Brain microvascular endothelial cell (primary cell): Measurements from ENCODE around the gene OTUD6A.

Source experiments
- DNase-seq: peaks from one replicate; pipeline ENCODE4 v3.0.0-alpha.2; 2020
- H3K27ac ChIP-seq: fragments of 250-450 bp; sonication (Bioruptor Pico); 2 replicates; pipeline ENCODE4 v1.5.1; 2020; ENCODE audit warnings: mild to moderate bottlenecking, moderate library complexity
- H3K27me3 ChIP-seq: fragments of 250-450 bp; sonication (Bioruptor Pico); replicated peaks from 2 replicates; pipeline ENCODE4 v1.5.1; 2020; ENCODE audit warnings: mild to moderate bottlenecking
- H3K36me3 ChIP-seq: fragments of 250-450 bp; sonication (Bioruptor Pico); replicated peaks from 2 replicates; pipeline ENCODE4 v1.5.1; 2020; ENCODE audit warnings: mild to moderate bottlenecking
- H3K4me3 ChIP-seq: 2 replicates; pipeline ENCODE4 v1.5.1; 2011; ENCODE audit warnings: low read depth, mild to moderate bottlenecking, control low read depth, low read length, moderate library complexity
- in situ Hi-C: cut with HindIII; loops from 2 replicates; pipeline ENCODE4 v1.10.0; 2017; ENCODE audit warnings: low sequenced_read_pairs, low pct_ligation_motif_present
- TF ChIP-seq, protein P1 (sequence below): IDR thresholded peaks from 2 replicates; pipeline ENCODE4 v1.5.1; 2011; ENCODE audit warnings: low read depth, mild to moderate bottlenecking, moderate library complexity, low read length, control low read depth, inconsistent platforms; ENCODE audit errors: missing control alignments

Gene OTUD6A, protein sequence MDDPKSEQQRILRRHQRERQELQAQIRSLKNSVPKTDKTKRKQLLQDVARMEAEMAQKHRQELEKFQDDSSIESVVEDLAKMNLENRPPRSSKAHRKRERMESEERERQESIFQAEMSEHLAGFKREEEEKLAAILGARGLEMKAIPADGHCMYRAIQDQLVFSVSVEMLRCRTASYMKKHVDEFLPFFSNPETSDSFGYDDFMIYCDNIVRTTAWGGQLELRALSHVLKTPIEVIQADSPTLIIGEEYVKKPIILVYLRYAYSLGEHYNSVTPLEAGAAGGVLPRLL

DNA sequence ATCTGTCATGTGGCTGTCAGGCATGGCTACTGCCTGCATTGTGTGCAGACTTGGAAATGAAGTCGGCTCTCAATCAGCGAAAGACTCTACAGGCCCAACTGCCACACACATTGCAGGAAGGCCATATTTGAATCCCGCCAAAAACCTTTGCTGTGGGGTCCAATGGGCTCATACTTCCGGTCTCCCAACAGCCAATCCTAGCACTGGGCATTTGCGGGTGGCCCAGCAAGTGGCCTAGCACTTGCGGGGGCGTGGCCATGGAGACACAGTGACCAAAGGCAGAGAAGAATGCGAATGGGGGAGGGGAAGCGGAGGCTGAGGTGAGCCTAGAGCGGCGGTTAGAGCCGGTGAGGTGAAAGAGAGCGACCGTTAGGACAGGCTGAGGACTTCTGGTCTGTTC, at the start of gene OTUD6A:
Gene OTUD6A (plus strand): TSS at position 382 of the 400 bp plus-strand sequence. CDS start 68 bp downstream, outside the sequence.
- Histone ChIP-seq H3K4me3 (no peak within 1 kb of the TSS), H3K27ac (no peak within 1 kb of the TSS), H3K27me3 (no peaks in the 10 kb centered on the region), H3K36me3 (no peaks in the 10 kb centered on the region)
- TF ChIP-seq, protein P1, sequence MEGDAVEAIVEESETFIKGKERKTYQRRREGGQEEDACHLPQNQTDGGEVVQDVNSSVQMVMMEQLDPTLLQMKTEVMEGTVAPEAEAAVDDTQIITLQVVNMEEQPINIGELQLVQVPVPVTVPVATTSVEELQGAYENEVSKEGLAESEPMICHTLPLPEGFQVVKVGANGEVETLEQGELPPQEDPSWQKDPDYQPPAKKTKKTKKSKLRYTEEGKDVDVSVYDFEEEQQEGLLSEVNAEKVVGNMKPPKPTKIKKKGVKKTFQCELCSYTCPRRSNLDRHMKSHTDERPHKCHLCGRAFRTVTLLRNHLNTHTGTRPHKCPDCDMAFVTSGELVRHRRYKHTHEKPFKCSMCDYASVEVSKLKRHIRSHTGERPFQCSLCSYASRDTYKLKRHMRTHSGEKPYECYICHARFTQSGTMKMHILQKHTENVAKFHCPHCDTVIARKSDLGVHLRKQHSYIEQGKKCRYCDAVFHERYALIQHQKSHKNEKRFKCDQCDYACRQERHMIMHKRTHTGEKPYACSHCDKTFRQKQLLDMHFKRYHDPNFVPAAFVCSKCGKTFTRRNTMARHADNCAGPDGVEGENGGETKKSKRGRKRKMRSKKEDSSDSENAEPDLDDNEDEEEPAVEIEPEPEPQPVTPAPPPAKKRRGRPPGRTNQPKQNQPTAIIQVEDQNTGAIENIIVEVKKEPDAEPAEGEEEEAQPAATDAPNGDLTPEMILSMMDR = no peak
- no peak for DNase-seq
- in situ Hi-C loops = no loop called here

DNA sequence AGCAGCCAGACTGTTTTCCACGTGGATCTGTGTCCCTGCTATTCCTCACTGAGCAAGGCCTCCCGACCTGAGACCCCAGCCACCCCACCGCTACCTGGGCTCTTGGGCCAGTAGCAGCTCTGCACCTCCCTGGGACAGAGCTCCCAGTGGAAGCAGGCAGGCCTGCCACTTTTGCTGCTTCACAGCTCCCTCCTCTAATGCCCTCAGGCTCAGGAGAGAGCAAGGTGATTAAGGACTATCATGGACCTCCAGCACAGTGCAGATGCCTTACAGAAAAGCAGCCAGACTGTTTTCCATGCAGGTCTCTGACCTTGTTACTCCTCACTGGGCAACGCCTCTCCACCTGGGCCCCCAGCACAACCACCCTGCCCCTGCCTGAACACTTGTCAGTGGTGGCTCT, 49.5 kb upstream of the OTUD6A start:
- TF ChIP-seq, protein P1 = no peak
- no peak for DNase-seq
- Histone ChIP-seq H3K27ac (no peak overlapping the region), H3K27me3 (no peaks in the 10 kb centered on the region), H3K36me3 (no peaks in the 10 kb centered on the region), H3K4me3 (no peak overlapping the region)
- in situ Hi-C loops = no loop called here

DNA sequence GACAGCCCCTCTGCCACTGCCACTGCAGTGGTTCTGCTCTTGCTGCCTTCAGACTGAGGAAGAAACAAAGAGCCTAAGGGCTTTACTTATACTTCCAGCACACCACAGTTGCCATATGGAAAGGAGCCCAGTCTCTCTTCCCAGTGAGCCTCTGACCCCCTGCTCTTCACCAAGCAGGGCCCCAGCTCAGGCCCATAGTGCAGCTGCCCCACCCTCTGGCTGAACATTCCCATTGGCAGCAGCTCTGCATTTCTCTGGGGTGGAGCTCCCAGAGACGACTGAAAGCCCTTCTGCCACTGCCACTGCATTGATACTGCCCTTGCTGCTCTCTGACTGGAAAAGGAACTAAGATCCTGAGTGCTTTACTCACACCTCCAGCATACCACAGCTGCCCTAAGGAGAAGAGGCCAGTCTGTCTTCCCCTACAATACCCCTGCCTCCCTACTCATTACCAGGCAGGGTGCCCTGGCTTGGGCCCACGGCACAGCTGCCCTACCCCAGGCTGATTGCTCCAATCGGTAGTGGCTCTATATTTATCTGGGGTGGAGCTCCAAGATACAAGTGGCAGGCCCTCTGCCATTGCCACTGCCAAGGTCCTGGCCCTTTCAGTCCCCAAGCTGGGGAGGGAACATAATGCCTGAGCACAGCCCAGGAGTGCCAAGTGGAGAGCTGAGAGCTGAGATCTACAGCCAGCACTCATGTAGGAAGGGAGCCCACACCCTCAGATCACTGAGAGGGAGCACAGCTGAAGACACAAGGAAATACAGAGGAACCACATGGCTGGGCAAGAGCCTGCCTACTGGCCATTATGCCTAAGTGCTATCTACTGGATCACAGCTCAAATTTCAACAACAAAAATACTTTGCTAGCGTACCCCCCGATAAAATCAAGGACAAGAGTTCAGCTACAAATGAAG, 48.5 kb upstream of the OTUD6A start:
- no peaks in the 10 kb centered on the region for H3K36me3 ChIP-seq
- no peak overlapping the region for H3K4me3 ChIP-seq
- H3K27ac ChIP-seq = no peak overlapping the region
- H3K27me3 ChIP-seq = no peaks in the 10 kb centered on the region
- in situ Hi-C loops = no loop called here
- no peak for DNase-seq
- TF ChIP-seq, protein P1 = no peak

DNA sequence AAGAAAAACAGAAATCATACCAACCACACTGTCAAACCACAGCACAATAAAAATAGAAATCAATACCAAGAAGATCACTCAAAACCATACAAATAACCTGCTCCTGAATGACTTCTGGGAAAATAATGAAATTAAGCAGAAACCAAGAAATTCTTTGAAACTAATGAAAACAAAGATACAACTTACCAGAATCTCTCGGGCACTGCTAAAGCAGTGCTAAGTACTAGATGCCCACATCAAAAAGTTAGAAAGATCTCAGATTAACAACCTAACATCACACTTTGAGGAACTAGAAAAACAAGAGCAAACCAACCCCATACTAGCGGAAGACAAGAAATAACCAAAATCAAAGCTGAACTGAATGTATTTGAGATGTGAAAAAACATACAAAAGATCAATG, 45.7 kb upstream of the OTUD6A start:
- in situ Hi-C loops = no loop called here
- H3K27me3 ChIP-seq = no peaks in the 10 kb centered on the region
- TF ChIP-seq, protein P1 = no peak
- H3K36me3 ChIP-seq = no peaks in the 10 kb centered on the region
- no peak overlapping the region for H3K27ac ChIP-seq
- DNase-seq = no peak
- H3K4me3 ChIP-seq = no peak overlapping the region

DNA sequence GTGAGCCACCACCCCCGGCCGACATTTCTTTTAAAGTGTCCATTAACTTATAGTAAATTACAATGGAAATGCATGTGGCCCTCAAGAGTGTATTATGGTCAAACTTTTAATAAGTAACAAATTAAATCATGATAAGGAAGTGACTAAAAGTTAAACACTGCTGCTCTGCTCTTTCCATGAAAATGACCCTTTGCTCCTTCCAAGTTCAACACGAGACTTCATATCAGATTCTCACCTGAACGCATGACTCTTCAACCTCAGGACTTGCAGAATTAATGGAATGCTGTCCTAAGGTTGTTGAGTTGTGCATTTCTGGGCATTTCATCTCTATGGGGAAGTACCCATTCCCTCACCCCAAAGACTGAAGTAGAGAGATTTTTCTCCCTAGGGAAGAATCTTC, 39.6 kb upstream of the OTUD6A start:
- H3K4me3 ChIP-seq = no peak overlapping the region
- no peaks in the 10 kb centered on the region for H3K27me3 ChIP-seq
- TF ChIP-seq, protein P1 = no peak
- no peak for DNase-seq
- in situ Hi-C loops = no loop called here
- H3K27ac ChIP-seq = no peak overlapping the region
- H3K36me3 ChIP-seq = no peaks in the 10 kb centered on the region
